Measurements from ENCODE around the gene AGAP4.
"Not testable (repeated sequence)": the region's sequence is repeated elsewhere in the genome, so short reads cannot be mapped to it uniquely, and the experiment has no call there.

Gene AGAP4

DNA sequence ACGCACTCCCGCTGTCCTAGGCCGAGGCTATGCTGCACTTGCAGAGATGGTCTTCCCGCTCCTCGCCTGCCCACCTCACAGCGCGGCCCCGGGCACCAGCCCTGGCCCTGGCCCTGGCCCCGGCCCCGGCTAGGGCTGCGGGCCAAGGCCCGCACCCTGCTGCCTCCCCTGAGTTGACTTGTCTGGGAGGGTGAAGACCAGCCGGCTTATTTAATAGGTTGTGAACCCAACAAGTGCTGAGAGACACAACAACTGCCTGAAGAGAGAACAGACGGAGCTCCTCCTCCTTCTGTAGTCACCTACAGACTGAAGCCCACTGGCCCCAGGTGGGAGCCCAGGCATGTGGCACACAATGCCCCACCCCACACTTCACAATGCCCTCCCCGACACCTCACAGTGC, at the start of gene AGAP4:
Gene AGAP4 (minus strand): TSS at position 101 of the 400 bp plus-strand sequence. CDS start 153 bp downstream, outside the sequence.
- not testable (repeated sequence) for DNase-seq (ENCODE audit: low spot score)

DNA sequence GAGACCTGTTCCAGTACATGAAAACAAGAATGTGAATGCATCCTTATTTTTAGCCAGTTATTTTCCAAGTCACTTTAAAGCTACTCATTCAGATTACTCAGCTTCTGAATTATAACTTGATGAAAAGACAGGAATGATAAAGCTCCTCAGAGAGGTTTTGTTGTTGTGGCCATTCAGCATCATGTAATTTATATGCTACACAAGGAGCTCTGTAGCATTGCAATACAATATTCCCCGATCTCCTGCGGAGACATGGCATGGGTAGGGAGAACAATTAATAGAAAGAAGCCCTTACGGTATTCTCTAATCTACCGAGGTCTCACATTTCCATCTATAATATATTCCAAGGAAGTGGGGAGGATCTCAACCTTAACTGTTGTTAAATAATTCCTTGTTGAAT, 43.4 kb upstream of the AGAP4 start:
- DNase-seq (ENCODE audit: low spot score), result not testable (repeated sequence)

DNA sequence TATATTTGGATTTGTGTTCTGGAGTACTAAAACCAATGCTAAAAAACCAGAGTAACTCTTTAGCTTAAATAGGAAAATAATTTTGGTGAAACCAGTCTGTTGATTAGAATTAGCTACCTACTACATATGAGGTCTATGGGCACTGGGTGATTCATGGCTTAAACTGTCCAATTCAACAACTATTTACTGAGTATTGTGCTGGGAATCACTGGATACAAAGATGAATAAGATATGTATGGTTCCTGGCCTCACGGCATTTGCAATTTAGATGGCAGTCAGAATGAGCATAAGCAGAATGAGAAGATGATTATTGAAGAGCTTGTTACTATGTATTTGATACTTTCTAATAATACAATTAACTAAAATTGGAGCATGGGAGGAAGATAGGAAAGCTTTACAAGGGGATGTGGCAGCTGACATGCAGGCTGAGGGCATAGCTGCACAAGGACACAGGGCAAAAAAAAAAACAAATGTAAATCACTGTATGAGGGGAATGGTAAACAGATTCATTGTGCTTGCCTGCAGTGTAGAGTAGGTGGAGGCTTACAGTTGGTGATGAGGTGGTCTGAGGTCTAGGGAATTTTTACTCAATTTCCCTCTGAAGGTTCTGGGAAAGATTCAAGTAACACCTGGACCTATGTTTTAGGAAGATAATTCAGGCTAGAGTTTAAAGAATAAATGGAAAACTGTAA, 42.4 kb upstream of the AGAP4 start:
- DNase-seq (ENCODE audit: low spot score), result not testable (repeated sequence)

DNA sequence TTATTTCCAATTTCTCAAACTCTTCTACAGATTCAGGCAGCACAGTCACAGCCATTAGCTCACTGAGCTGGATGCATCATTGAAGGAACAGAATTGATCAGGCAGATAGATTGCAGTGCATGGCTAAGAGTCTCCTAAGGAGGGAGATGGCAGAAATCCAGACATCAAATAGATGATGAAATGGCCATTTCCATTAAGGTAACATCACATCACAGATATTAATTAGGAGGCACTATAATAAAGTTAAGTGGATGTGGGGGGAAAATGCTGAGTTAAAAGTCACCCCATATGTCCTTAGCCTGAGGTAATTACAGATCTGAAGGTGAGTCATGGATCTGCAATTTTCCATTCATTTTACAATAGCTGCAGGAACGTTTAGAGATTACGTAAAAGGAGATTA, 35.6 kb upstream of the AGAP4 start:
- not testable (repeated sequence) for DNase-seq (ENCODE audit: low spot score)

DNA sequence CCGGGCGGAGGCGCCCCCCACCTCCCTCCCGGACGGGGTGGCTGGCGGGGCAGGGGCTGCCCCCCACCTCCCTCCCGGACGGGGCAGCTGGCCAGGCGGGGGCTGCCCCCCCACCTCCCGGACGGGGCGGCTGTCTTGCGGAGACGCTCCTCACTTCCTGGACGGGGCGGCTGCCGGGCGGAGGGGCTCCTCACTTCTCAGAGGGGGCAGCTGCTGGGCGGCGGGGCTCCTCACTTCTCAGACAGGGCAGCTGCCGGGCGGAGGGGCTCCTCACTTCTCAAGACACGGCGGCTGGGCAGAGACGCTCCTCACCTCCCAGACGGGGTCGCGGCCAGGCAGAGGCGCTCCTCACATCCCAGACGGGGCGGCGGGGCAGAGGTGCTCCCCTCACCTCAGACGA, 18.1 kb upstream of the AGAP4 start:
- not testable (repeated sequence) for DNase-seq (ENCODE audit: low spot score)

DNA sequence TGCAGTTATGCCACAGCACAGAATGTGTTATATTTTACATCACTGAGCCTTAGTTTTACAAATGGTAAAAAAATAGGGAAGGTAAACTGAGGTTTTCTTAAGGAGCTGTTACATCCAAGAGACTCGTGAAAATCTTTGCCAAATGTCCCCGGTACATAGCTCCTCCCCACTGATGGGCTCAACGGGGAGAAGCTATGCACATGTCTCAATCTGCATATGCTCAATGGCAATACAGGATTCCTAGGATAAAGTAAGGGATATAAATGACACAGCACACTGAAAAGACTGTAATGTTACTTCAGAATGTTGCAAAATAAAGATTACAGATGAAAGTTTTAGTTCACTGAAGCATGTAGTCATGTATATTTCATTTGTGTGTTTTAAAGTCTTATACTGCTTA, 17.0 kb upstream of the AGAP4 start:
- DNase-seq (ENCODE audit: low spot score), result not testable (repeated sequence)

DNA sequence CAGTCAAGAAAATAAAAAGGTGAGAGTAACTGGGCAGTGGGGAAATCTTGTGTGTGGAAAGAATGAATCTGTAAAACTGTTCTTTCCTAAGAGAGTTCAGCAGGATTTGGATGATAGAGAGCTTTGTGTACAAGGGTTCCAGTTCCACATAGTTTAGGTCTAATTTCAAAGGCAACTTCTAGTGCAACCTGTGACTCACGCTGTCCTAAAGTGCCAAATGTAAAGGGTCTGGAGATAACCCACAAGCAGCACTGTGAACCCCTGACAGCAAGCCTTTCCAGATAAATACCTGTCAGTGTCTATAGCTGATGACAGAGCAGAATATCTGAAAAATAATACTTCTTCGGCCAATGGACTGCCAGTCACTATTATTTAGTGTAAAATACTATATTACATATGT, 16.3 kb upstream of the AGAP4 start:
- not testable (repeated sequence) for DNase-seq (ENCODE audit: low spot score)

DNA sequence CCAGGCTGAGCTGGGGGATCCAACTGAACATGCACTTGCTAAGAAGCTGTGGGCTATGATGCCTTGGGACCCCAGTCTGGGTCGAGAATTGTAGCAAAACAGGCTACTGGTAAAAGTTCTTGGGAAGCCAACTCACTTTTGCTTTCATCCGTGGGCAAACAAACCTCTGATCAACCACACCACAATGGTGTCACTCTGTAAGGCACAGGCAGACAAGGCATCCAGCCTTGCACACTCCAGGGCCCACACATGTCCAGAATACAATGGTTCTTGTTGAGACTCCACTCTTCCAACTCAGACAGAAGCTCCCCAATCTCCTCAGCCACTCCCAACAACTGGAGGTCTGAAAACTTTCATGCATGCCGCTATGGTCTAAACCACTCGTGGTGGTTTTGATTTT, 10.6 kb upstream of the AGAP4 start:
- DNase-seq (ENCODE audit: low spot score), result not testable (repeated sequence)

DNA sequence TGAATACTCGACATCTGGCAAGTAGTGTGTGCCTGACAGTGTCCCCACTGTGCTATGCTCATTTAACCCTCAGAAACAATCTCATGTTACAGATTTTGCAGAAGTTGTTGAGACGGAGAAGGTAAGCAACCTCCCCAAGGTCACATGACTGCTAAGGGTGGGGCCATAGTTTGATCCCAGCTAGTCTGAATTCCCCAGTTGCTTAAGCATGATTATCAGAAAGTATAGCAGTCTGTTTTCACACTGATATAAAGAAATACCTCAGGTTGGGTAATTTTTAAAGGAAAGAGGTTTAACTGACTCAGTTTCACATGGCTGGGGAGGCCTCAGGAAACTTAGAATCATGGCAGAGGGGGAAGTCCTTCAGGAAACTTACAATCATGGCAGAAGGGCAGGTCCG, 1.2 kb upstream of the AGAP4 start:
- DNase-seq (ENCODE audit: low spot score), result not testable (repeated sequence)

DNA sequence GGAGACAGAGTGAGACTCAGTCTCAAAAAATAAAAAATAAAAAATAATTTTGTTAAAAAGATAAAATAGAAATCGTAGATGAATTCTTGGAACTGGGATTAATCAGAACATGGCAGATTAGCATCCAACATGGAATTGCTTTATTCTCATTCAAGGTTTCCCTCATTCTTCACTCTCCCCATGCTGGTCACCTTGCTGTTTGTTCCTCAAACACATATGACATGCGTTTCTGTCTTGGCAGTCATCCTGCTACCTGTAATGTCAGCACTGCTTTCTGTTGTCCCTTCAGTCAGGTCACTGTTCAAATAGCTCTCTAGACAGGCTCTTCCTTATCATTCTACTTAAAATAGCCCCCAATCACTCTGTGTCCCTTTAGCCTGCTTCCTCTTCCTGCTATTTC, 24.4 kb downstream of the AGAP4 start:
- DNase-seq (ENCODE audit: low spot score), result not testable (repeated sequence)

DNA sequence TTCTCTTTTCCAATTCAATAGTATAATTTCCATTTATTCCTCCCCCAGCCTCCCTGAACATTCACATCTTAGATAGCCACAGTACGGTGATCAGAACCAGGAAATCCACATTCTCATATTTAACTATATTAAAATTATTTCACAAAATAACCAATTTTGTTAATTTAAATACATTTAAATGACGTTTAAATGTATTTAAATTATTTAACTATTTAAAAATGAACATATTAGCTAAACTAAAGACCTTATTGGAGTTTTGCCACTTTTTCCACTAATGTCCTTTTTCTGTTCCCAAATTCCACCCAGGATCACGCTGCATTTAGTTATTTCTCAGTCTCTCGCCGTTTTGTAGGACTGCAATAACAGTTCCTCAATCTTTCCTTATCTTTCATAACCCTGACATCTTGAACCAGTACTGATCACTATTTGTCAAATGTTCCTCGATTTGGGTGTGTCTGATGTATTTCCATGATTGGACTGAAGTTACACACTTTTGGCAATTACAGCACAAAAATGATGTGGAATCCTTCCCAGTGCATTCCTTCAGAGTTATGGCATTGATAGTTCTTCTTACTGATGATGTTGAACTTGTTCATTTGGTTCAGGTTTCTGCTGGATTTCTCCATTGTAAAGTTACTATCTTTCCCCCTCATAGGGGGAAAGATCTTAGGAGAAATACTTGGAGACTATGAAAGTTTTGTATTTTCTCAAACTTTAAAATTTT, 27.0 kb downstream of the AGAP4 start:
- DNase-seq (ENCODE audit: low spot score), result not testable (repeated sequence)

DNA sequence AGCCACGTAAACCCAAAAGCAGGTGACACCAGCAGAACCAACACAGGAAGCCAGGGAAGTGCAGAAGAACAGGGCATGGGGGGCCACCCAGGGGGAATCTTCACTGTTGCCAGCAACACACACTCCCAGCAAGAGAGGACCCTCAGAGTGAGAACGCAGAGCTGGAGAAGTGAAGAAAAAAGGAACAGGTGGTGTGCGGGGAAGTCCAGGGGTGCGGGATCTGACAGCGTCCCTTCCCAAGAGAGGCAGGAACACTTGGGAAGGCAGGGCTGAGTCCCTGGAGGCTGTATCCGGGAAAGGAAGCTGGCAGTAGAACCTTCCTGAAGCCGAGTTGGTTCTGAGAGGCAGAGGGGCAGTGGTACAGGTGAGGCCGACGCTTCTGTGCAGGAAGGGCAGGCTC, 27.7 kb downstream of the AGAP4 start:
- no peak for DNase-seq (ENCODE audit: low spot score)

DNA sequence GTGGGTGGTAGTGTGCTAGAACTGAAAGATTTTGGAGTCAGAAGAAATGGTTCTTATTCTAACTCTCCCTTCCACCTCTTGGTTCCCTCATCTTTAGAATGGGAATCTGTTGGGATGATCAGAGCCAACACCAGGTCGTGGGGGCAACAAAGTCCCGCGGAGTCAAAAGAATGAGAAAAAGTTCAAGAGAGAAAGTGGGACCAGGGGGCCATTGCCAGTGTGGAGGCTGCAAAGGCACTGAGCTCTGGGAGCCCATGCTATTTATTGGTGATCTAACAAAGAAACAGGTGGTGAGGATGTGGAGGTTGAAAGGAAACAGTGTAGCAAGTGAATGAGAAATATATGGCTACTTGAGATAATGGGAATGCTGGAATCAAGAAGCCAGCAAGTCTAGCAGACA, 29.4 kb downstream of the AGAP4 start:
- no peak for DNase-seq (ENCODE audit: low spot score)

DNA sequence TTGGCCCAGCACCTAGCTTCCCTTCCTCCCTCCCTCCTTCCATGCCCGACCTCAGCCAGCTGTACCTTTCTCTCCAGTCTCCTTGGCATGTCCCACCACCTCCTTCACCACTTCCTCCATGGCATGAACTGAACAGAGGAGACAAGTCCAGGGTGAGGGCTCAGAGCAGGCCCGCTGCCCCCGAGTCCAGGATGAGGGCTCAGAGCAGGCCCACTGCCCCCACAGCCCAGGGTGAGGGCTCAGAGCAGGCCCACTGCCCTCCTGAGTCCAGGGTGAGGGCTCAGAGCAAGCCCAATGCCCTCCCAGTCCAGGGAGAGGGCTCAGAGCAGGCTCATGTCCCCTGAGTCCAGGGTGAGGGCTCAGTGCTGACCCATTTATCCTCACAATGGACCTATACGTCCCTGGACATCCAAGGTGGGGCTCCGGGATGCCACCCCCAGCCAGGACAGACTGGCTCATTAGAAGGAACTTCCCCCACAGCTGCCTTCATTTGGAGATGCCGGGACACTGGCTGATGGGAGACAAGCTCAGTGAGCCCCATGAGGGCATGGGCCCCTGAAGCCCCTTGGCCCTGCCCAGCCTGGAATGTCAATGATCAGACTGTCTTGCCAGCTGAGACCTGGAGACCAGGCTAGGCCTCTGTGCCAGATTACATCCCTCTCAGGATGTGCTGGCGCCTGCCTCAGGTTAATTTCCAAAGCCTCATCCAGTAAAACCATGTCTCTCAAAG, 30.0 kb downstream of the AGAP4 start:
- DNase-seq (ENCODE audit: low spot score), result no peak

DNA sequence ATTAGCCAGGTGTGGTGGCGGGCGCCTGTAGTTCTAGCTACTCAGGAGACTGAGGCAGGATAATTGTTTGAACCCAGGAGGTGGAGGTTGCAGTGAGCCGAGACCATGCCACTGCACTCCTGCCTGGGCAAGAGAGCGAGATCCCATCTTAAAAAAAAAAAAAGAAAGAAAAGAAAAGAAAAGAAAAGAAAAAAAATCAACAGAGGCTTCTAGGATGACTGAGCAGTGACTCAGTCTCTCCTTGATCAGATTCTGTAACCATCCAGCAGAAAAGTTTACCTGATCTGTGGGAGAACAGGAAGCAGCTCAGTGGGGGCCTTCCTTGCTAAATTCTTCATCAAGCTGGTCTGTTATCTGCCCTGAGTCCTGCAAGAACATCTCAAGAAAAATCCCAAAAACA, 33.2 kb downstream of the AGAP4 start:
- DNase-seq (ENCODE audit: low spot score), result not testable (repeated sequence)

DNA sequence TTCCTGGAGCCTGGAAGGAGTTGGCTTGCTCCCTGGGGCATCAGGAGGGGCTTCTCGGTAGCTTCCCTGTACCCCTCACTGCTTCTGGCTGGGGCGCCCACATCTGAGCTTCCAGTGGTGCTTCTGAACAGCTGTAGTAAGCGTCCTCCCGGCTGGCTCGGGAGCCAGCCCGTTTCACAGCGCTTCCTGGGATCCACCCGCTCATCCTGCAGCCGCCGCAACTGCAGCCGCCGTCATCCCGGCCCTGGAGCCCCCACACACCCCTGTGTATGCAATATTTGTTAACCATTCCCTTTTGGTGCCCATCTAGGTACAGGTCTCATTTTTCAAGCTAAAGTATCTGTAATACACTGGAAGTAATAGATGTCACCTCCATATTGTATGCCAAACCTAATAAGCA, 34.3 kb downstream of the AGAP4 start:
- not testable (repeated sequence) for DNase-seq (ENCODE audit: low spot score)

DNA sequence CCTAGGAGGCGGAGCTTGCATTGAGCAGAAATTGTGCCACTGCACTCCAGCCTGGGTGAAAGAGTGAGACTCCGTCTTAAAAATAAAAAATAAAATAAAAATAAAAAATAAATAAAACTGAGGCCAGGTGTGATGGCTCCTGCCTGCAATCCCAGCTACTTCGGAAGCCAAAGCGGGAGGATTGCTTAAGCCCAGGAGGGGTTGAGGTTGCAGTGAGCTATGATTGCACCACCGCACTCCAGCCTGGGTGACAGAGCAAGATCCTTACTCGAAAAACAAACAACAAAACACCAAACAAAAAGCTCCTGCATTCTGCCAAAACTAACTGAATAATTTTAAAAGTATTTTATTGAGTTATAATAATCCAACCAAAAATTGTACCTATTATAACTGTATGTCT, 36.2 kb downstream of the AGAP4 start:
- no peak for DNase-seq (ENCODE audit: low spot score)

DNA sequence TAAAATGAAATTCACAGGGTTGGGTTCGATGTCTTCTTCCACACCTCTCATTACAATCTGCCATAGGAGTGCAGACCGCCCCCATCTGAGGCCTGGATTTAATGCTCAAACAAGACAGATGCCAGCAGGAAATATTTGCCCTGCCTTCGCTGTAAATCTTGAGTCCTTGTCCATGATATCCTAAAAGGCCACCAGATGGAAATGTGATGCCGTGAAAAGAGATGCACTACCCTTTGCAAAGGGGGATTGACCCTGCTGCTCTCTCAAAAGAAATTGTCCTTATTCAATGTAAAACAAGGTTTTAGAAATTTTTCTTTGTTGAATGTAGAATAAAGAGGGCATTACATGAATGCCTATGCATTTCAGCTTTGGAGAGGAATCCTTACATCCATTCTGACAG, 37.5 kb downstream of the AGAP4 start:
- peak; percentile 29 for DNase-seq (ENCODE audit: low spot score)

DNA sequence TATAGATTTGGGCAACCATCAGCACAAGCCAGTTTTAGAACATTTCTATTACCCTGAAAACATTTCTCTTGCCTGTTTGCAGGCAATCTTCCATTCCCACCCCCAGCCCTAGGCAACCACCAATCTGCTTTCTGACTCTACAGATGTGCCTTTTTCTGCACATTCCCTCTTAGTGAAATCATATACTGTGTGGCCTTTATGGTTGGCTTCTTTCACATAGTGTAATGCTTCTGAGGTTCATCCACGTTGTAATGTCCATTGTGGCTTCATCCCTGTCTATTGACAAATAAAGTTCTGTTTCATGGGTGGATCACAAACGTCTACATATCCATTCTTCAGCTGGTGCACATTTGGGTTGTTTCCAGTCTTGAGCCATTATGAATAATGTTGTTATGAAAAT, 42.3 kb downstream of the AGAP4 start:
- DNase-seq (ENCODE audit: low spot score), result not testable (repeated sequence)

DNA sequence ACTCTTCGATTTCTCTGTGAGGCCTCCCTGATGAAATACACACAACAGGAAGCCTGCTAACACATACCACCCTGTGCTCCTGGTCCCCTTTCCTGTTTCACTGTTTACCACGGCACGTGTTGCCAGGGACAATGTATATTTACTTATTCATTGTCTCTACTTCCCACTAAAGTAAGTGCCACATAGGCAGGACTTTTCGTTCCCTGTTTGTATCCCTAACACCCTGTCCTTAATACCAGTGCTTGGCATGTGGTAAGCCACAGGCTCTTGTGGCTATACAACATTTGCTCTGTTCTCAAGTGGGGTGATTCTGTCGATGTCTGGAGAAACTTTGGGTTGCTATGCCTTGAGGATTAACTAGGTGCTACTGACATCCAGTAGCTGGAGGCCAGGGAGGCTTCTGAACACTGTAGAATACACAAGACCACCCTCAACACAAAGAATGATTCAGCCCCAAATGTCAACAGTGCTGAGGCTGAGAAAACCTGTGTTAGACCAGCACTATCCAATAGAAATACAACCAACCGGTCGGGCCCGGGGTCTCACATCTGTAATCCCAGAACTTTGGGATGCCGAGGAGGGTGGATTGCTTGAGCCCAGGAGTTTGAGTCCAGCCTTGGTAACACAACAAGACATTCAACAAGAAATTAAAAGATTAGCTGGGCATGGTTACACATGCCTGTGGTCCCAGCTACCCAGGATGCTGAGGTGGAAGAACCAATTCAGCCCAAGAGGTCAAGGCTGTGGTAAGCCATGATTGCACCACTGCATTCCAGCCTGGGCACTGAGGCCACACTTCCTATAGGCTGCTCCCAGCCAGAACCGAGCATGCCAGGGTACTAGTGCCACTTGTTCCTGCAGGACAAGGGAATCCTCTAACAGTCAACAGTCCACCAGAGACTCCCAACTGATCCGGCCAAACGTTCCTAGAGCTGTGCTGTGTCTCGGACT, 44.0 kb downstream of the AGAP4 start:
- DNase-seq (ENCODE audit: low spot score), result not testable (repeated sequence)

DNA sequence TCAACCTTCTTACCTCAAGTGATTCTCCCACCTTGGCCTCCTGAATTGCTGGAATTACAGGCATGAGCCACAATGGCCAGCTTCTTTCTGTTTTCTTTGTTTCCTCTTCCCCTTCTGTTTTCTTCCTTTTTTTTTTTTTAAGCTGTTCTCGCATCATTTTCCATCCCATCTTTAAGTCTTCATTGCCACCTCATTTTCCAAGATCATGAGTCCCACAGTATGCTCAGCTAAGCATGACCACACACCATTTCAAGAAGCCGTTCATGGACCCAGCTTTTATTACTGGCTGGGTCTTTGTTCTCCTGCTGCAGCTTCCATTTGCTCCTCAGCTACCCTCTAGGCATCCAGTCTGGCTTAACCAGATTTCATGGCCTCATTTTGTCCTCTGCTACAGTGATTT, 52.5 kb downstream of the AGAP4 start:
- DNase-seq (ENCODE audit: low spot score), result not testable (repeated sequence)

Measured in cerebellar cortex (tissue), 1 donor.